Endothelial cell of umbilical vein (primary cell): ENCODE results near the gene NTF3. TPM values are rescaled to one million over a fixed set of nuclear protein-coding genes. Genes with fewer than 3 reads are reported as not detected.

Source experiments
- BruUV-seq: library from RNA; stranded (reverse); fragments of 400-500 nt; replicated peaks from 2 replicates; lab custom pipeline; 2021; lab: Mats Ljungman, UMichigan
- CTCF ChIA-PET: fragments of 300-600, 350-600 bp; sonication (Branson Sonifier 250); formaldehyde crosslinking; loops from one replicate; lab custom pipeline; 2021; ENCODE audit warnings: antibody characterized with exemption, inconsistent platforms; lab: Charles Lee
- POLR2A ChIA-PET: fragments of 300-600, 350-600 bp; sonication (Branson Sonifier 250); formaldehyde crosslinking; loops from one replicate; lab custom pipeline; 2021; ENCODE audit warnings: antibody characterized with exemption, inconsistent platforms; lab: Charles Lee
- DNase-seq: peaks from one replicate; pipeline ENCODE4 v3.0.0-alpha.2; 2011; ENCODE audit warnings: low read depth, low spot score
- FAIRE-seq: peaks from 2 replicates; lab custom pipeline; 2011; peaks lifted over from hg19 to GRCh38; lab: Jason Lieb, UNC
- H2AFZ ChIP-seq: 2 replicates; pipeline ENCODE4 v1.6.0; 2012; ENCODE audit warnings: low read depth, low read length, control low read depth, inconsistent platforms
- H3K27ac ChIP-seq: 2 replicates; pipeline ENCODE4 v1.5.1; 2011; ENCODE audit warnings: low read depth, mild to moderate bottlenecking, control low read depth, low read length, moderate library complexity; ENCODE audit not compliant: insufficient read depth
- H3K27me3 ChIP-seq, 2 experiments: 2 replicates each; pipeline versions ENCODE4 v1.6.0 to v1.6.1; 2011; ENCODE audit warnings: low read length in 2 of 2, mixed read lengths in 1 of 2; ENCODE audit not compliant: control insufficient read depth in 2 of 2, insufficient read depth in 2 of 2
- H3K36me3 ChIP-seq, 2 experiments: 2 replicates in 1 of 2; 3 replicates in 1 of 2; pipeline ENCODE4 v1.5.1; 2011; ENCODE audit warnings: low read length in 2 of 2, mild to moderate bottlenecking in 1 of 2, moderate library complexity in 1 of 2; ENCODE audit not compliant: control insufficient read depth in 2 of 2, insufficient read depth in 2 of 2; ENCODE audit errors: extremely low read depth in 1 of 2
- H3K4me1 ChIP-seq: 3 replicates; pipeline ENCODE4 v1.5.1; 2011; ENCODE audit warnings: mild to moderate bottlenecking, low read length; ENCODE audit not compliant: control insufficient read depth, insufficient read depth; ENCODE audit errors: extremely low read depth
- H3K4me2 ChIP-seq: 2 replicates; pipeline ENCODE4 v1.6.1; 2011; ENCODE audit warnings: low read length, control low read depth, mixed read lengths; ENCODE audit not compliant: insufficient read depth
- H3K4me3 ChIP-seq, 3 experiments: fragments of 200-600 bp in 1 of 3; sonication (generic), shearing (Covaris generic) in 1 of 3; replicated peaks in 1 of 3; 2 replicates each; pipeline ENCODE4 v1.5.1; 2011 to 2016; ENCODE audit warnings: control low read depth in 3 of 3, low read length in 3 of 3, mild to moderate bottlenecking in 2 of 3, inconsistent platforms in 1 of 3, low read depth in 1 of 3, moderate library complexity in 1 of 3; ENCODE audit not compliant: insufficient read depth in 1 of 3
- H3K79me2 ChIP-seq: 2 replicates; pipeline ENCODE4 v1.6.0; 2012; ENCODE audit warnings: low read length, inconsistent platforms; ENCODE audit not compliant: control insufficient read depth, insufficient read depth
- H3K9ac ChIP-seq: replicated peaks from 2 replicates; pipeline ENCODE3; 2011; ENCODE audit warnings: low read length, control low read depth; ENCODE audit not compliant: insufficient read depth; ENCODE audit errors: extremely low read depth
- H3K9me1 ChIP-seq: replicated peaks from 3 replicates; pipeline ENCODE4 v1.6.0; 2011; ENCODE audit warnings: mild to moderate bottlenecking, low read length; ENCODE audit not compliant: control insufficient read depth, insufficient read depth; ENCODE audit errors: extremely low read depth
- H3K9me3 ChIP-seq: replicated peaks from 2 replicates; pipeline ENCODE4 v1.5.1; 2012; ENCODE audit warnings: low read length, inconsistent platforms; ENCODE audit not compliant: control insufficient read depth, insufficient read depth
- H4K20me1 ChIP-seq: replicated peaks from 2 replicates; pipeline ENCODE3; 2011; ENCODE audit warnings: mild to moderate bottlenecking, low read length; ENCODE audit not compliant: control insufficient read depth, insufficient read depth; ENCODE audit errors: extremely low read depth
- CTCF ChIP-seq, 2 donors: IDR thresholded peaks; 1 replicate in 1 of 2; 2 replicates in 1 of 2; pipeline ENCODE4 v1.5.1; 2011; ENCODE audit warnings: low read length in 2 of 2, mild to moderate bottlenecking in 2 of 2, moderate library complexity in 2 of 2, control low read depth in 1 of 2, inconsistent platforms in 1 of 2, low read depth in 1 of 2; ENCODE audit not compliant: insufficient read depth in 1 of 2; ENCODE audit errors: extremely low read depth in 1 of 2
- EZH2 ChIP-seq: IDR thresholded peaks from 2 replicates; pipeline ENCODE4 v1.6.1; 2012; ENCODE audit warnings: borderline replicate concordance, low read depth, mild to moderate bottlenecking, moderate library complexity, low read length, inconsistent platforms; ENCODE audit not compliant: severe bottlenecking
- FOS ChIP-seq: IDR thresholded peaks from 2 replicates; pipeline ENCODE4 v1.6.1; 2011; ENCODE audit warnings: mild to moderate bottlenecking, low read length, moderate library complexity, borderline replicate concordance; ENCODE audit not compliant: insufficient read depth
- GATA2 ChIP-seq: IDR thresholded peaks from 2 replicates; pipeline ENCODE4 v1.7.0; 2011; ENCODE audit warnings: low read depth, mild to moderate bottlenecking, moderate library complexity, mixed read lengths, low read length; ENCODE audit not compliant: insufficient read length, insufficient read depth
- JUN ChIP-seq: IDR thresholded peaks from 2 replicates; pipeline ENCODE4 v1.6.1; 2011; ENCODE audit warnings: borderline replicate concordance, low read depth; ENCODE audit not compliant: insufficient read length, insufficient read depth
- MYC ChIP-seq: IDR thresholded peaks from one replicate; pipeline ENCODE4 v1.6.1; 2011; ENCODE audit warnings: mild to moderate bottlenecking, low read depth, low read length
- POLR2A ChIP-seq: IDR thresholded peaks from 2 replicates; pipeline ENCODE4 v1.6.1; 2012; ENCODE audit warnings: low read depth, mild to moderate bottlenecking, control low read depth, low read length
- POLR2AphosphoS5 ChIP-seq: IDR thresholded peaks from 2 replicates; pipeline ENCODE4 v1.6.1; 2012; ENCODE audit warnings: low read depth, mild to moderate bottlenecking, control low read depth, low read length, moderate library complexity; ENCODE audit not compliant: insufficient read depth
- dilution Hi-C: fragments of 300-500 bp; cut with MboI; formaldehyde crosslinking; loops from one replicate; pipeline ENCODE4 v1.15.0; 2019; ENCODE audit warnings: low sequenced_read_pairs; ENCODE audit not compliant: extremely low pct_ligation_motif_present
- intact Hi-C: fragments of 100-400 bp; cut with micrococcal nuclease; formaldehyde crosslinking; loops from one replicate; pipeline ENCODE4 v1.10.0; 2022
- polyA plus RNA-seq, 4 experiments: library from polyadenylated mRNA; depleted of rRNA in 3 of 4; stranded (reverse) in 3 of 4; unstranded in 1 of 4; fragments of >200 nt; gene quantifications; 2 replicates each; pipeline versions ENCODE4 v1.2.1 to v1.2.3, GENCODE V29; 2011 to 2012; ENCODE audit warnings: missing spikeins in 1 of 4
- total RNA-seq: library from RNA; stranded (reverse); gene quantifications from 2 replicates; pipeline ENCODE4 v1.2.3, GENCODE V29; 2021
- TF ChIP-seq, protein P1 (sequence below): IDR thresholded peaks from 2 replicates; pipeline ENCODE4 v1.6.1; 2011; ENCODE audit not compliant: insufficient read depth, insufficient read length

The NTF3 gene
- total and polyA plus RNA-seq, 2 donors (not counting 3 experiments of a cell fraction or from before 2014, with no cell fraction given), result not detected

DNA sequence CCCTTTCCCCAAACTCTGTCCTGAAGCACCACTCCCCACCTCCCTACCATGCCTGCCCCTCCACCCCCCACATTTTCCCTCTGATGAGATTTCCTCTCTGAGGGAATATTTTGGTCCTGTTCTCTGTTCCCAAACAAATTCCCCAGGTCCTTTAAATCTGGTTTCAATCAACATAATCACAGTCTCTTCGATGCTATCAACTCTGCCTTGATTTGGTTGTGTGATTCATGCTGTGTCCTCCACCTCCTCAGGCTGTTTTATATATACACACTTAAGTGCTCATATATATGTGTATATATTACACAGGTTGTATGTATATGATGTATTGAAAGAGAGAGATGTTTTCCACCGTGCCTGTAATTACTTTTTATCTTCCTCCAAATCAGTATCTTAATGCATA lies 36.0 kb downstream of the NTF3 start:
- DNase-seq, result no peak
- H3K9me3 ChIP-seq, result no peaks in the 10 kb centered on the region
- H2AFZ ChIP-seq, result no peak overlapping the region
- no peak for FAIRE-seq
- H3K27ac ChIP-seq, result no peak overlapping the region
- no peaks in the 10 kb centered on the region for H3K4me1 ChIP-seq
- H3K79me2 ChIP-seq, result no peaks in the 10 kb centered on the region
- POLR2A ChIA-PET, result no interaction called here
- H3K4me2 ChIP-seq, result no peak overlapping the region
- no peaks in the 10 kb centered on the region for H4K20me1 ChIP-seq
- H3K9ac ChIP-seq, result no peak overlapping the region
- CTCF ChIA-PET, result interaction anchor here (0.9 to 1.6 kb wide), 3 partner anchors 9 to 26 kb away, joined by 3 to 4 read pairs (median 3); no protein-coding TSS in a partner anchor
- intact Hi-C loops (no loop called here), dilution Hi-C loops (no loop called here)
- BruUV-seq, result no TSS peak
- TF ChIP-seq, protein P1, sequence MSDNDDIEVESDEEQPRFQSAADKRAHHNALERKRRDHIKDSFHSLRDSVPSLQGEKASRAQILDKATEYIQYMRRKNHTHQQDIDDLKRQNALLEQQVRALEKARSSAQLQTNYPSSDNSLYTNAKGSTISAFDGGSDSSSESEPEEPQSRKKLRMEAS, result no peak
- no peak for TF ChIP-seq MYC
- TF ChIP-seq GATA2, result no peak
- TF ChIP-seq FOS, result no peak
- TF ChIP-seq CTCF (IDR thresholded peaks at IDR 0.05; ENCODE audit: extremely low read depth in 1 of 2, insufficient read depth in 1 of 2, low read depth in 1 of 2, low read length in 2 of 2), result no peak
- TF ChIP-seq POLR2A, result no peak
- TF ChIP-seq EZH2, result no peak
- TF ChIP-seq JUN, result no peak
- no peak for TF ChIP-seq POLR2AphosphoS5
- no peak overlapping the region for H3K4me3 ChIP-seq
- H3K36me3 ChIP-seq, result no peaks in the 10 kb centered on the region
- no peaks in the 10 kb centered on the region for H3K9me1 ChIP-seq
- peaks cover 0 to 6% of the 10 kb centered on the region in 2 experiments for H3K27me3 ChIP-seq
